ENCODE data around the gene PTPRG.

PTPRG gene

GRCh38 chr3:61593446-61594029 lies 32.2 kb downstream of the PTPRG start:
- no peak for DNase-seq

- DNase-seq: no peak
Observed at GRCh38 chr3:61594144-61594963, 33.0 kb downstream of the PTPRG start.

DNA sequence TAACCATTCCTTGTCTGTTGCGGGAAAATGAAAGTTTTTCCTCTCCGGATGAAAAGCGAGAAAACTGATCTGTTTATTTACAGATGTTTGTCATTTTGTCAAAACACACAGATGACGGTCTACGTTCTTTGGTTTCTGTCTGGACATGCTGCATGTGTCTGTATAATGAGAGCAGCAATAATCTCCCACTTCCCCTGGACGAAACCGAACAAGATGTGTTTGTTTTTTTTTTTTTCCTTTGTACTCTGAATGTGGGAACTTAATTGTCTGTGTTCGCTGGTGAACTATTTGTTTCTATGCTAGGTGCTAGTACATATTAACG lies 33.6 kb downstream of the PTPRG start:
- DNase-seq: no peak

DNA sequence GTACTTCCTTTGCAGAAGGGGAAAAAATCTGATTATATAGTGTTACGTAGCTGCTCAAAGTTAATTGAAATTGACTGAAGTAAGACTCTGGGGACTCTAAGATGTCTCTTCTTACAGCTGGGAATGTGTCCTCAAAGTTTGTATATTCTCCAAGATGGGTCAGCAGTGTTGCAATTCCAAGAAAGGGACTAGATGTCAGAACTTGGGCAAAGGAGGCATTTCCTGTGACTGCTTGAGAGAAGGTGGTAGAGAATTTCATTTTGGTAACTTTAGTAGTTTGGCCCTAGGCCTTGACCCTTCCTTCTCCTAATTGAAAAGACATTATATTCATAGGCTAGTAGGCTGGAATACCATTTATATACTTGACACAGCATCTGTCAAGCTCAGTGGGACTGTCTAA lies 33.9 kb downstream of the PTPRG start:
- DNase-seq: no peak

DNA sequence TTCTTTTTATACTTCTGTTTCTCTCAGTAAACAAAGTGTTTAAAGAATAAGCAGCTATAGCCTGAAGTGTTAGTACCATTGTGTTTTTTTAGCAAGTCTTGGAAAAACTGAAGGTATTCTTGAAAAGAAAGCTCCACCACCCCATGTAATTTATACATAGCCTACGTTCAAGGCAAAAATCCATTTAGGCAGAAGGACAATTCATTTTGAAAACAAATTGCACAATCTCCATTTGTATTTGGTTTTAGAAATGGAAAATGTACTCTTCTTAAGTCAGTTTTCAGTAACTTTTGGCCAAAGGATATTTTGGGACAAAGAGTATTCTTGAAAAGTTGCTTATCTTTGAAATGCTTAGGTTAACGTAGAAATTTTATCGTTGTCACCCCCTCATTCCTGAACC lies 34.5 kb downstream of the PTPRG start:
- no peak for DNase-seq

DNA sequence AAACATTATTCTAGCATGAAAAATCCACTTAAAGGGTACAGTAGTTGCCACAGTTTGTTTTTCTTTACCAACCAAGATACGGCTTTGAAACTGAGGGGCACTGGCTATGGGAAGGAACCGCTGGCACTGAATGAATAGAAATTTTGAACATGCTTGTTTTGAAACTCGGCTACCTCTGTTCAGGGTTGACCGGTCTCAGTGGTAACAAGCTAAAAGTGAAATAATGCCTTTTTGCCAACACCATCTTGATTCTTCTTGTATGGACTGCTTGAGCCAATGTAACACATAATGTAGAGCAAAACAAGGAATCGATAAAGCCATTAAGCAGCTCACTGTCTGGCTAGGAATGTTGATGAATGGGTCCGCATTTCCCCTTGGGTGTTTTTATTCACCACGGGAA lies 36.5 kb downstream of the PTPRG start:
- DNase-seq: no peak

DNA sequence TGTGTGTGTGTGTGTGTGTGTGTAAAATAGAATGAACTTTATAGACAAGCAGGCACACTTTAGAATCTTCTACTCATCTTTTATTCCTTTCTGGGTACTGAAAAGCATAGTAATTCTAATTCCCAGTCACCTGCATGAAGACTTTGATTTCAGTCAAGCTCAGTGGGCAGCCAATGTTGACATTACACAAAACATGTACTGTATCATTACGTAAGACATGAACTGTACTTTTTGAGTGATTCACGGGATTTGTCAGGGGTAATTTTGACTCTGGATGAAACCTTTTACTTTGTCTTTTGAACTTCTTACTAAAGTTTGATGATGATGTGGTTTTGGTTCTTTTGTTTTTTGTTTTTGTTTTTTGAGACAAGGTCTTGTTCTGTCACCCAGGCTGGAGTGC lies 38.8 kb downstream of the PTPRG start:
- no peak for DNase-seq

DNA sequence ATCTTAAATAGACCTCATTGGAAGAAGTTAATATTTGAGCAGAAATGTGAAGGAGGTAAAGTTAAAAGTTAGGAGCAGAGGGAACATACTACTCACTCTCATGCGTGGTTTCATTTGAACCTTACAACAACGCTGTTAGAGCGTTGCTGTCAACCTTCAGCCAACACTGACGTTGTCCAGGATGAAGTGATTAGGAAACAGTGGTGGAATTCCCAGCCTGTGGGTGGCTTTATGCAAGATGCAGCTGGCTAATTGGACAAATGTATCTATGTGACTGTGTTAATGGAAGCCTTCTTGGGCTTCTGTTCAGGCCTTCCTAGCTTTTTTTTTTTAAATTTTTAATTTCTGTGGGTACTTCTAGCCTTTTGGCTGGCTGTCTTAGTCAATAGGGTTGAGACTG lies 40.5 kb downstream of the PTPRG start:
- no peak for DNase-seq

DNA sequence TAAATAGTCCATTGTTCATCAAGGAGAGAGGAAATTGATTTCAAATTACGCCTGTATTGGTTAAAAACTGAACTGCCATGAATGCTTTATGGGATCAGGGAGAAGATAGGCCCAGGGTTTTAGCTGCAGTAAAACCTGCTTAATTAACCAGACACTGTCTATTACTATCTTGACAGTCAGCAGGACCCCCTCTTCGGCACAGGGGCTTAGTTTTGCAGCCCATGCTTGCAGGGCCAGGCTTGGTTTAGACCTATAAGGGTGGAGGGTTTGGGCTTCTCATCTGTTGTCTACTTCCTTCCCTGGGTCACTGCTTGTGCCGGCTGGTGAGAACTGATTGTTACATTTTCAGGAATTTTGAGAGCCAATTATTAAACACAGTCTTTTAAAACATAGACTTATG lies 41.1 kb downstream of the PTPRG start:
- DNase-seq: no peak

- DNase-seq: no peak
Observed at GRCh38 chr3:61605589-61606175, 44.3 kb downstream of the PTPRG start.

GRCh38 chr3:61606196-61606595 lies 44.8 kb downstream of the PTPRG start:
- no peak for DNase-seq

GRCh38 chr3:61608072-61608471 lies 46.7 kb downstream of the PTPRG start:
- no peak for DNase-seq

- no peak for DNase-seq
Observed at GRCh38 chr3:61608711-61609110, 47.3 kb downstream of the PTPRG start.

GRCh38 chr3:61610316-61610715 lies 48.9 kb downstream of the PTPRG start:
- no peak for DNase-seq

GRCh38 chr3:61612211-61613194 lies 51.1 kb downstream of the PTPRG start:
- DNase-seq: no peak

GRCh38 chr3:61613666-61614065 lies 52.3 kb downstream of the PTPRG start:
- no peak for DNase-seq

- no peak for DNase-seq
Observed at GRCh38 chr3:61615643-61616042, 54.3 kb downstream of the PTPRG start.

- no peak for DNase-seq
Observed at GRCh38 chr3:61616586-61616985, 55.2 kb downstream of the PTPRG start.

DNA sequence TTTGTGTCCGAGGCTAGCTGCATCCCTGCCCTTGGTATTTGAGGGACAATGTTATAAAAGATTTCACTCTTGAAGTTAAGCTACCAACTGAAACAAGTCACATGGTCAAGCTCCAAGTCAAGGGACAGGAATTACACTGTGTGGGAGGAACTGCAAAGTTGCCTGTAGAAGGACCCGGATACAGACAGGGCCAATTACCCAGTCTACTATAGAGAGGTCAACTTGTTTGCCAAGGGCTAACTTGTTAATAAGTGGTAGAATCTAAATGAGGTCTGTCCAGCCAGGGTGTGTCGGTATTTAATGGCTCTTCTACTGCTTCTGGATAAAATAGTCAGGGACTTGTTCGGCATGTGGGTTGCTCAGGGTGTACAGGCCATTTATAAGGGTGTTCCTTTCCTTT lies 55.7 kb downstream of the PTPRG start:
- DNase-seq: no peak

GRCh38 chr3:61617651-61618050 lies 56.3 kb downstream of the PTPRG start:
- DNase-seq: no peak

DNA sequence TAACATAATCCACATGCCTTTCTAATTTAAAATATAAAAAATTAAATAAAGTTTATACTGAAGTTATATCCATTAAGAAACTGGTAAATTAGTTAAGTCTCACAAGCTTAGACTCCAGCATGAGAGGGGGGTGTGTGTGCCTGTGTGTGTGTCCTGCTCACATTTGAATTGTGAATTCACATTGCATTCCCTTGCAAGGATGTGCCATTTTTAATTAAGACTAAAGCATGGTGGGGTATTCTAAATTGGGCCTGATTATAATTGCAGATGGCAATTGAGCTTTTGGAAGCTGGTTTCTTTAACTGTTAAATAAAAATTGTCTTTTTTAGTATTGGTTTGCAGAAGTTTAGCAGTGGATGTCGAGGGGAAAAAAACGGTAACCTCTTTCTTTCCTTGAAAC lies 56.9 kb downstream of the PTPRG start:
- no peak for DNase-seq

DNA sequence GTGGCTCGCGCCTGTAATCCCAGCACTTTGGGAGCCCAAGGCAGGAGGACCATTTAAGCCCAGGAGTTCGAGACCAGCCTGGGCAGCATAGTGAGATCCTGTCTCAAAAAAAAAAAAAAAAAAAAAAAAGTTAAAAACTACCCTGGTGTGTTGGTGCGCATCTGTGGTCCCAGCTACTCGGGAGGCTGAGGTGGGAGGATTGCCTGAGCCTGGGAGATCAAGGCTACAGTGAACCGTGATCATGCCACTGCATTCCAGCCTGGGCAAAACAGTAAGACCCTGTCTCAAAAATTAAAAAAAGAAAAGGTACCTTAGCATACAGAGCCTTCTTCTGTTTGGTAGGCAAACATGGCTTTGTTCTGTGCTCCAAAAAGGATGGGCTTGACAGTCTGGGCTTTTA lies 57.5 kb downstream of the PTPRG start:
- DNase-seq: no peak

DNA sequence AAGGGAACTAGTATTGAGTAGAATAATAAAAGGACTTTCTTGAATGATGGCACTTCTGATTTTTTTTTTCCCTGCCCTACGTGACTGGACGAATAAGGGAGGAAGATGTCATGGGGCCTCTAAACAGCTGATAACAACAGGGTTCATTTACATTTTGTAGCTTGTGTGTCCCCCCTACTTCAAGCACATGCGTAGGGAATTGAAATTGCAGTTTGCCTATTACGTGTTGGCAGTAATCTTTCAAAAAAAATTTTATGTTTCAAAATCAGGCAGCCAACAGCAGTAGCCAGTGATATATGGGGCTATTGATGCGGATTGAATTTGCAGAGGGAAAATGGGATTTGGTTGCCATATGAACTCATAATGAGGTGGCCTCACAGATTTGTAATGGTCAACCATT lies 58.7 kb downstream of the PTPRG start:
- no peak for DNase-seq

Measured in NCI-H2227 treated with DMSO at 0.1 percent for 48 hours (cell line).